Right renal pelvis (tissue), 4 donors: ENCODE measurements around the gene BCL2L11. TPM values are rescaled to one million over a fixed set of nuclear protein-coding genes. Genes with fewer than 3 reads are reported as not detected.
"Not testable (repeated sequence)": the region's sequence is repeated elsewhere in the genome, so short reads cannot be mapped to it uniquely, and the experiment has no call there.

ENCODE experiments used
- DNase-seq, 4 donors: peaks; one replicate each; pipeline ENCODE4 v3.0.0-alpha.2; 2013; ENCODE audit warnings: low read depth in 4 of 4, low spot score in 3 of 4, missing footprints in 1 of 4
- polyA plus RNA-seq, 4 donors: library from polyadenylated mRNA; unstranded; fragments of 120-200 nt; gene quantifications; one replicate each; pipeline ENCODE4 v1.2.1, GENCODE V29; 2013; ENCODE audit not compliant: insufficient read length in 4 of 4

The BCL2L11 gene
- 10 to 100 TPM; 18.6 to 22.1 (median 19.9) TPM for polyA plus RNA-seq

DNA sequence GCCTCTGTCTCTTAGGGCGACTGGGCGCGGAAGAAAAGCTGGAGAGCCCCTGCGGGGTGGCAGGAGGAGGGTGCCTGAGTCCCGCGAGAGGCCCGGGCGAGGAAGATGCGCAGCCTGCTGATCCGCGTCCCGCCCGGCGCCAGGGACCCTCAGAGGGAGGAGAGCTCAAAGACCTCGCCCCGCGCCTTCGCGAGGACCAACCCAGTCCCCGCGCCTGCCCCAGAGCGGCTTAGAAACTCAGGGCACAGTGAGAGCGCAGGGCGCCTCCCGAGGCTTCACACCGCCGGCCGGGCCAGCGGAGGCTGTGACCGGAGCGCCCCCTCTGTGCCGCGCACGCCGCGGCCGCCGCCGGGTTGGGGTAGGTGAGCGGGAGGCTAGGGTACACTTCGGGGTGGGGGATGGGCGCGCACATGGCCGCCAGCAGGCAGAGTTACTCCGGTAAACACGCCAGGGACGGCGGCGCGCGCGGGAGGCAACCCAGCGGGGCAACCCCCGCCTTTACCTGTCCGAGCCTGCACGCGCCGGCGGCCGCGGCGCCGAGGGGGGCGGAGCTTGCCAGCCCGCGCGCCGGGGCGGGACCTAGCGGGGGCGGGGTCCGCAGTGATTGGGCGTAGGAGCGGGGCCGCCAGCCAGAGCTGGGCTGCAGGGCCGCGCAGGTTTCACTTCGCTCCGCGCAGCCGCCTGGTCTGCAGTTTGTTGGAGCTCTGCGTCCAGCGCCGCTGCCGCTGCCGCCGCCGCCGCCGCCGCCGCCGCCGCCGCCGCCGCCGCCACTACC lies at the start of gene BCL2L11:
Gene BCL2L11 (plus strand): TSS at position 662 of the 775 bp plus-strand sequence. CDS start 2,832 bp downstream, outside the sequence.
- peak; percentile 67 to 87 (median 81) for DNase-seq

DNA sequence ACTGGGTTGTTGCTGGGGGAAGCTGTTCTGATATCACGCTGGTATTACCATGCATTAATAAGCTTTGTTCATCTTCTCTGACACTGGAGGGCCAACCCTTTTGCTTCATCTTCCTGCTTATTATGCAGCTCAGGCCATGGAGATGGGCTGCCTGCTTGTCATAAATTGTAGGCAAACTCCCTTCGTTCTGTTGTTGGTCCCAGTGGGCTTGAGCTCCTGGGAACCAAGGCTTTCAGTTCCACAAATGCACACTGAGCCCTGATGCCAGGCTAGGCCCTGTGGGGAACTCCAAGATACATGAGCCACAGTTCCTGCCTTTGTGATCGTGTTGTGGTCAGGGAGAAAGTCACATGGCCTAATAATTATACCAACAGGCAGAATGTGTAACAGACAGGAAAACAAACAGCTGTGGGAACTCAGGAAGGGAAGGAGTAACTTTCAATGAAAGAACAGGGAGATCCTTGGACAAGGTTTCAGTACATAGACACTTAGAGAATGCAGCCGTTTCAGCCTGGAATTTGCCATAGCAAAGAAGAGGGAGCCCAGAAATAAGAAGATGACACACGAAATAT lies 49.0 kb upstream of the BCL2L11 start:
- peak in 1 of 4 donors; percentile 38 for DNase-seq

GRCh38 chr2:111072220-111072871 lies 48.4 kb upstream of the BCL2L11 start:
- no peak for DNase-seq

GRCh38 chr2:111082659-111083058 lies 38.1 kb upstream of the BCL2L11 start:
- not testable (repeated sequence) for DNase-seq

- DNase-seq = no peak
Measured at GRCh38 chr2:111091811-111092211, 28.9 kb upstream of the BCL2L11 start.

- no peak for DNase-seq
Measured at GRCh38 chr2:111094691-111095090, 26.0 kb upstream of the BCL2L11 start.

GRCh38 chr2:111095434-111095833 lies 25.3 kb upstream of the BCL2L11 start:
- DNase-seq = no peak

DNA sequence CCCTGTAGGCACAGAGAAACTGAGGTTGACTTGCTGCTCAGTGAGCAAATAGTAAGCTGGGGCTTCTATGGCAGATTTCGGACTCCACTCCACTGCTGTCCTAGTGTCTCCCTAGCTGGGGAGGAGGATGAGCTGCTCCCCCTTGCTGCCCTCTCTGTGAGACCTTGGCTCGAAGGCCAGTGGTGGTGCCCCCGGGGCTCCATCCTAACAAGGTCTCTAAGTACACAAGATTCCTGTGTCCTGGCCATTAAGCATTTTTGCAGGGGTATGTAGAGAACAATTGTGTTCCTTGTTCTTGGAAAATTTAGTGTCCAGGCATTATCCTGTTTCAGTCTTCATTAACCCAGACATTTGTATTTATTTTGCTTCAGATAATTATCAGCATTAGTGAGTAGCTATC lies 21.3 kb upstream of the BCL2L11 start:
- DNase-seq = no peak

- DNase-seq = no peak
Measured at GRCh38 chr2:111100087-111100764, 20.5 kb upstream of the BCL2L11 start.

DNA sequence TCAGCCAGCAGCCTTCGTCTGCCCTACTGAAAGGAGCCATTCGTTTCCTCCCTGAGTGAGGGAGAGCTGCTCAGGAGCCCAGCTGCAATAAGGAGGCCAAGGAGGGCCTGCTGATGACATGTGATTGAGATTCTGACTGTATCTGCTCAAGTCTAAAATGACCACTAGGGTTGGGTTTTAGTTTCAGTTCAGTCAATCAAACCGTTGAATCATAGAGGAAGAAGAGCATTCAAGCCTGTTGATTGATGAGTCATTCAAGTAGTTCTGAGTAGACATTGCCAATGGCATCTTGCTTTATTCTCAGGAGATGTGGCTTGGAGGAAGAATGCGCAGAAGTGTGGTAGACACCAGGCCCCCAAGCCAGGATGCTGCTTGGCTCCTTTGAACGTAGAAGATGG lies 19.9 kb upstream of the BCL2L11 start:
- DNase-seq = no peak

- DNase-seq = no peak
Measured at GRCh38 chr2:111101592-111101991, 19.1 kb upstream of the BCL2L11 start.

DNA sequence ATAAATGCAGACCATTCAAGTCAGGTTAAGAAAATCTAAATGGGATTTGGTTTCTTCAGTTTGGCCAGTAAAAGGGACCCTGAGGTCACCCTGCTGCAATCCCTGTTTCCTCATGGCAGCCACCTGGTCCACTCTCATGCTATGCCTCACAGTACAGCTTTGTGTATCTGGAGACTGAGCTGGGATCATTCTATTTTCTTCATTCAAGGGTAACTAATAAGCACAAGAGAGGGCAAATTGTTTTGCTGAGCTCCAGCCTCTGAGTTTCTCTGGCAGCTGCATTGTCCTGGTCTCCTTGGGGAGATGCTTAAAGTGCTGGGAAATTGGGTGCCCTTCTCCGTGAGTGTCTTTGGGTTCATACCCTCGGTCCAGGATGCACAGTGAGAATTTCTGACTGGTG lies 18.5 kb upstream of the BCL2L11 start:
- no peak for DNase-seq

DNA sequence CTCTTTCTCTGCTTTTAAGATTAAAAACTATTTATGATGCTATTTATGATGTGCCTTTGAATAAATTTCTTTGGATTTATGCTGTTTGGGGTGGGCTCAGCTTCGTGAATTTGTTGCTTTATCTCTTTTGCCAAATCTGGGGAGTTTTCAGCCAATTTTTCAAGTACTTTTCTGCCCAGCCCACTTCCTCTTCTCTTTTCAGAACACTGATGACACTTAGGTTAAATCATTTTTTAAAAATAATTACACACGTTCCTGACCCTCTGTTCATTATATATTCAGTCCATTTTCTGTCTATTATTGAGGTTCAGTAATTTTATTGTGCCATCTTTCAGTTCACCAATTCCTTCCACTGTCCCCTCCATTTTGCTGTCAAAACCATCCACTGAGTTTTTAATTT lies 14.8 kb upstream of the BCL2L11 start:
- DNase-seq = no peak

DNA sequence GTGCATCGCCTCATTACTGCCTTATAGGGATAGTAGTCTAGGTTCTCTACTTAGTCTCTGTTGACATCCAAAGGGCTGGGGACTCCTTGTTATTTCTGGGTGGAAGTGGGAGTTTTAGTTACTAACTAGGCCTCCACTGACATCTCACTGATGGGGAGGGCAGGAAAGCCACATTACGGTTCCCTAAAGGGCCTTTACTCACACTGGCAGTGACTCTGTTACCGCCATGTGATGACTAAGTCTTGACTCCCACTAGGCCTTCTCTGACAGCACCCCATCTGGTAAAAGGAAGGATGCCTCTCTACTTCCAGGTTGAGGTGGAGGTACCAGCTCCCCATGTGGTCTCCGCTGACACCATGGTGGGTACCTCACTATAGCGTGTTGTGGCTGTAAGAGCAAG lies 14.0 kb upstream of the BCL2L11 start:
- no peak for DNase-seq

DNA sequence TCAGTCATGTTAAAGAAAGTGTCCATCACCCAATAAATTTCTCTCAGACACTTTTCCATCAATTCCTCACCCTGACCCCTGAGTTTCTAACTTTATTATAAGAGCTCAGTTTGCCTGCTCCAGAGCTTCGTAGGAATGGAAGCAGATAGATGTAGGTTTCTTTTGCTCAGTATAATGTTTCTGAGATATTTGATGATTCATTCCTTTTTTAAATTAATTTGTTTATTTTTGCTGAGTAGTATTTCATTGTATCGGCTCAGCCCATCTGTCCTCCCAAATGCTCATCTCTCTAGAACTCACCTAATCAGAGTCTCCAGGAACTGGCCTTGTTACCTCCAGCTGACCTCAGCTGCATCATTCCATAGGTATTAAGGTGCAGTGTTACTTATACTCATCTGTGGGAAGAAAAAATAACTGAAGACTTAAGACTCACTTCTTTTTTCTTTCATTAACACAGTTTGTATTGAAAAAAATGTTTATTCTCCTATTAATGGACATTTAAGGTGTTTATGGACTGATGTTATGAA lies 11.9 kb upstream of the BCL2L11 start:
- DNase-seq = no peak

- DNase-seq = no peak
Measured at GRCh38 chr2:111111101-111111755, 9.5 kb upstream of the BCL2L11 start.

DNA sequence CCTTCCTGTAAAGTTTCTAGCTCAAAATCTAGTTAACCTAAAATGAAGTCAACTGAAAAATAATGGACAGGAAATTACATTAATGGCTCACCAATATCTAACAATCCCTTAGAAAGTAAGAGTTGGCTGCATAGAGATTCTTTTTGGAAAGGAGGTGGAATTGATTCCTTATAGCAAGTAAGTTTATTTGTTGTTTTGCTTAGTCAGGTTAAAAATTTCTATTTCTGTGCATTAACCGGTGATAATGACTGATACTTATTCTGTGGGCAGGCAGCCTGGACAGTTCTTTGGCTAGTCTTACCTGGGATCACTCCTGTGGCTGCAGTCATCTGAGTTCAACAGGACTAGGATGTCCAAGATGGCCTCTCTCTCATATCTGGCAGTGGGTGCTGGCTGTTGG lies 6.9 kb upstream of the BCL2L11 start:
- DNase-seq = no peak

- DNase-seq = no peak
Measured at GRCh38 chr2:111116011-111116746, 4.5 kb upstream of the BCL2L11 start.

DNA sequence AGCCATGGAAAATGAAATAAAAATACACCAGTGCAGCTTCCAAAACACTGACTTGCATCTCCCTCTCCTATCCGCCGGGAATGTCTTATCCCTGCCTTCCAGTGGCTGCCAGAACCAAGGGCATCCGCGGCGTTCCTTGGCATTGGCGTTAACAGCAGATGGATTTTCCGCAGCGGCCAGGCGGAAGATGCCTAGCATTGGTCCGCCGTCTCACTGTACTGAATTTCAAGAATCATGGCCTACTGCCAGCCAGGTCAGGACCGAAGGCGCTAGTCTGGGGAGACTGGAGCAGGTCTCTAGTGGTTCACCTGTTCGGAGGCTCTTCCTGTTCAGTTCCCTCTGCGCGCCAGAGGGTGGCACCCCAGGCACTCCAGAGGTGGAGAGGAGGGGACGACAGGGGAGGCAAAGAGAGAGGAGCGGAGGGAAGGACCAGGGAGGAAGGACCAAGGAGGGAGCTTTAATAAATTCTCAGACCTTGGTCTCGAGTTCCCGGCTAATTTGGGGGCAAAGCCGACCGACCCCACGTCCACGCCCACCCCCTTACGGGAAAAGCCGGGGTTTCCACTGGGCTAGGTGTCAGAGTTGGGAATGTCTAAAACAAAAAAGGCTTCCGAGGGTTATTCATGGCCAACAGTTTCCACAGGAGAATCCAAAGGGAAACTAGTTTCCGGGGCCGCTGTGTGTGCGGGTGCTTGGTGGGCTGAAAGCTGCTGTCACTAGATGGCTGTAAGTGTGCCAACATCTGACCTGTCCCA lies 3.7 kb upstream of the BCL2L11 start:
- peak in 3 of 4 donors; percentile 54 to 71 (median 63) for DNase-seq
